H1 (cell line): Measurements from ENCODE around the gene CDRT4. TPM values are rescaled to one million over a fixed set of nuclear protein-coding genes. Genes with fewer than 3 reads are reported as not detected.

Experiments used
- CTCF ChIA-PET: fragments of 300-600 bp; sonication (Branson Sonifier 250); formaldehyde crosslinking; loops from one replicate; lab custom pipeline; 2021; ENCODE audit not compliant: partially characterized antibody; lab: Charles Lee
- POLR2A ChIA-PET: fragments of 300-600 bp; sonication (Branson Sonifier 250); formaldehyde crosslinking; loops from one replicate; lab custom pipeline; 2021; ENCODE audit warnings: inconsistent platforms; ENCODE audit not compliant: partially characterized antibody; lab: Charles Lee
- DNase-seq, 2 experiments: peaks; one replicate each; pipeline versions ENCODE4 v3.0.0 to v3.0.0-alpha.2; 2010 to 2022; ENCODE audit warnings: low spot score in 2 of 2, low read depth in 1 of 2, mixed read lengths in 1 of 2
- FAIRE-seq: peaks from 2 replicates; lab custom pipeline; 2011; peaks lifted over from hg19 to GRCh38; lab: Jason Lieb, UNC
- H2AFZ ChIP-seq: 2 replicates; pipeline ENCODE4 v1.8.1; 2012; ENCODE audit warnings: low read length, inconsistent platforms
- H2AK5ac ChIP-seq: 2 replicates; pipeline ENCODE4 v1.6.1; 2013; ENCODE audit warnings: low read depth, low read length
- H2BK120ac ChIP-seq: replicated peaks from 2 replicates; pipeline ENCODE3; 2013; ENCODE audit warnings: low read depth, low read length, inconsistent platforms
- H2BK12ac ChIP-seq: 2 replicates; pipeline ENCODE4 v1.6.1; 2013; ENCODE audit warnings: low read depth, low read length
- H2BK15ac ChIP-seq: 2 replicates; pipeline ENCODE4 v1.6.1; 2013; ENCODE audit warnings: low read length
- H2BK20ac ChIP-seq: 2 replicates; pipeline ENCODE4 v1.6.1; 2013; ENCODE audit warnings: low read length
- H2BK5ac ChIP-seq: 2 replicates; pipeline ENCODE4 v1.6.1; 2013; ENCODE audit warnings: low read depth, low read length
- H3K14ac ChIP-seq: 2 replicates; pipeline ENCODE4 v1.6.1; 2013; ENCODE audit warnings: inconsistent platforms; ENCODE audit not compliant: insufficient read length
- H3K18ac ChIP-seq: 2 replicates; pipeline ENCODE4 v1.6.1; 2013; ENCODE audit warnings: low read length; ENCODE audit errors: extremely low read depth
- H3K23ac ChIP-seq: 2 replicates; pipeline ENCODE4 v1.6.1; 2013; ENCODE audit warnings: inconsistent platforms; ENCODE audit not compliant: insufficient read length
- H3K23me2 ChIP-seq: 2 replicates; pipeline ENCODE4 v1.6.1; 2013; ENCODE audit warnings: low read depth, low read length
- H3K27ac ChIP-seq: 2 replicates; pipeline ENCODE4 v1.6.1; 2011; ENCODE audit warnings: low read depth, low read length, inconsistent platforms
- H3K27me3 ChIP-seq, 4 experiments: replicated peaks in 1 of 4; 1 replicate in 1 of 4; 2 replicates in 3 of 4; pipeline versions ENCODE4 v1.6.1 to v1.8.1; 2011 to 2013; ENCODE audit warnings: low read length in 3 of 4, mild to moderate bottlenecking in 3 of 4, inconsistent platforms in 2 of 4, mixed read lengths in 2 of 4, moderate library complexity in 1 of 4; ENCODE audit not compliant: control insufficient read depth in 3 of 4, insufficient read depth in 3 of 4; ENCODE audit errors: extremely low read depth in 1 of 4
- H3K36me3 ChIP-seq, 4 experiments: 2 replicates each; pipeline versions ENCODE4 v1.6.1 to v1.8.1; 2011 to 2013; ENCODE audit warnings: mild to moderate bottlenecking in 4 of 4, low read length in 3 of 4, moderate library complexity in 2 of 4, control low read depth in 1 of 4, inconsistent platforms in 1 of 4; ENCODE audit not compliant: insufficient read depth in 4 of 4, control insufficient read depth in 2 of 4
- H3K4ac ChIP-seq: replicated peaks from 2 replicates; pipeline ENCODE3; 2013; ENCODE audit warnings: low read length, low read depth, mixed read lengths, inconsistent platforms; ENCODE audit not compliant: insufficient read length
- H3K4me1 ChIP-seq, 4 experiments: replicated peaks in 1 of 4; 1 replicate in 1 of 4; 2 replicates in 3 of 4; pipeline versions ENCODE4 v1.6.1 to v1.8.1; 2011 to 2013; ENCODE audit warnings: low read length in 3 of 4, inconsistent platforms in 2 of 4, mixed read lengths in 1 of 4; ENCODE audit not compliant: insufficient read depth in 4 of 4, control insufficient read depth in 3 of 4
- H3K4me2 ChIP-seq, 2 experiments: 2 replicates each; pipeline versions ENCODE4 v1.6.1 to v1.8.1; 2011 to 2013; ENCODE audit warnings: low read depth in 2 of 2, low read length in 2 of 2, control low read depth in 1 of 2, inconsistent platforms in 1 of 2, mild to moderate bottlenecking in 1 of 2; ENCODE audit not compliant: insufficient read depth in 1 of 2
- H3K4me3 ChIP-seq, 4 experiments: fragments of 200-600, 300-600 bp in 1 of 4; sonication (generic), shearing (Covaris generic), sonication (Bioruptor Twin) in 1 of 4; 2 replicates each; pipeline versions ENCODE4 v1.5.1 to v1.8.1; 2011 to 2016; ENCODE audit warnings: low read length in 4 of 4, low read depth in 3 of 4, control low read depth in 2 of 4, inconsistent platforms in 2 of 4, mild to moderate bottlenecking in 2 of 4, mixed read lengths in 1 of 4, moderate library complexity in 1 of 4; ENCODE audit not compliant: insufficient read depth in 2 of 4; ENCODE audit errors: extremely low read depth in 1 of 4
- H3K56ac ChIP-seq: replicated peaks from 2 replicates; pipeline ENCODE3; 2013; ENCODE audit warnings: low read depth, mild to moderate bottlenecking, mixed read lengths, low read length, inconsistent platforms; ENCODE audit not compliant: insufficient read length
- H3K79me1 ChIP-seq: 2 replicates; pipeline ENCODE4 v1.6.1; 2013; ENCODE audit warnings: low read depth, low read length, control low read depth
- H3K79me2 ChIP-seq, 2 experiments: 2 replicates each; pipeline versions ENCODE4 v1.6.1 to v1.8.1; 2012 to 2013; ENCODE audit warnings: low read length in 2 of 2, mild to moderate bottlenecking in 2 of 2, inconsistent platforms in 1 of 2; ENCODE audit not compliant: insufficient read depth in 2 of 2, control insufficient read depth in 1 of 2
- H3K9ac ChIP-seq, 4 experiments: replicated peaks in 1 of 4; 1 replicate in 1 of 4; 2 replicates in 3 of 4; pipeline versions ENCODE4 v1.6.1 to v1.8.1; 2011 to 2013; ENCODE audit warnings: low read depth in 3 of 4, low read length in 3 of 4, control low read depth in 2 of 4, mild to moderate bottlenecking in 2 of 4, moderate library complexity in 2 of 4, inconsistent platforms in 1 of 4; ENCODE audit errors: extremely low read depth in 1 of 4
- H3K9me3 ChIP-seq, 2 experiments: 2 replicates each; pipeline versions ENCODE4 v1.6.1 to v1.8.1; 2012 to 2013; ENCODE audit warnings: mild to moderate bottlenecking in 2 of 2, moderate library complexity in 2 of 2, control low read depth in 1 of 2, inconsistent platforms in 1 of 2, low read depth in 1 of 2, low read length in 1 of 2, mixed read lengths in 1 of 2; ENCODE audit not compliant: insufficient read depth in 2 of 2
- H4K20me1 ChIP-seq, 2 experiments: replicated peaks in 1 of 2; 2 replicates each; pipeline versions ENCODE3 to v1.8.1; 2011 to 2013; ENCODE audit warnings: inconsistent platforms in 2 of 2, low read length in 2 of 2, mild to moderate bottlenecking in 1 of 2; ENCODE audit not compliant: insufficient read depth in 2 of 2, control insufficient read depth in 1 of 2
- H4K5ac ChIP-seq: 2 replicates; pipeline ENCODE4 v1.6.1; 2013; ENCODE audit warnings: low read length, low read depth, mixed read lengths, inconsistent platforms; ENCODE audit not compliant: insufficient read length
- H4K8ac ChIP-seq: 2 replicates; pipeline ENCODE4 v1.8.0; 2013; ENCODE audit warnings: mild to moderate bottlenecking, moderate library complexity, low read length, inconsistent platforms; ENCODE audit not compliant: insufficient read depth; ENCODE audit errors: extremely low read depth
- H4K91ac ChIP-seq: replicated peaks from 2 replicates; pipeline ENCODE3; 2013; ENCODE audit warnings: low read length, mixed read lengths, inconsistent platforms; ENCODE audit not compliant: insufficient read length
- BACH1 ChIP-seq: IDR thresholded peaks from 2 replicates; pipeline ENCODE4 v1.6.1; 2012; ENCODE audit warnings: low read length, improper control_type of control experiment
- CBX5 ChIP-seq: fragments of 300-800, 300-1000 bp; sonication (generic); IDR thresholded peaks from 2 replicates; pipeline ENCODE4 v1.7.1; 2016; ENCODE audit warnings: antibody characterized with exemption, low read length, low read depth
- CTBP2 ChIP-seq: IDR thresholded peaks from 2 replicates; pipeline ENCODE4 v1.7.0; 2011; ENCODE audit warnings: borderline replicate concordance, mild to moderate bottlenecking, moderate library complexity, mixed read lengths, low read length; ENCODE audit not compliant: insufficient read depth, insufficient read length
- EGR1 ChIP-seq: IDR thresholded peaks from 2 replicates; pipeline ENCODE4 v1.6.1; 2011; ENCODE audit warnings: low read depth, low read length, borderline replicate concordance
- HDAC6 ChIP-seq: IDR thresholded peaks from one replicate; pipeline ENCODE4 v1.7.1; 2012; ENCODE audit warnings: low read depth, mild to moderate bottlenecking, inconsistent platforms, low read length, moderate library complexity
- NANOG ChIP-seq: IDR thresholded peaks from 2 replicates; pipeline ENCODE4 v1.6.1; 2011; ENCODE audit warnings: low read length, low read depth, mild to moderate bottlenecking, inconsistent platforms; ENCODE audit not compliant: insufficient read depth, poor library complexity, severe bottlenecking
- WGBS, 2 experiments: shearing (Covaris generic) in 1 of 2; methylation state at CpG; one replicate each; pipeline versions ENCODE4 v1.1.6 to v1.1.7; 2013 to 2015; ENCODE audit warnings: low lambda C conversion rate in 2 of 2, mixed read lengths in 2 of 2, inconsistent platforms in 1 of 2, low coverage in 1 of 2, missing lambda C conversion rate in 1 of 2; ENCODE audit not compliant: insufficient replicate concordance in 2 of 2, insufficient coverage in 1 of 2, insufficient read length in 1 of 2; ENCODE audit errors: extremely low coverage in 1 of 2, missing lambda C conversion rate in 1 of 2; 5-methylcytosine and 5-hydroxymethylcytosine counted together
- polyA plus RNA-seq, 7 experiments: library from polyadenylated mRNA; depleted of rRNA in 3 of 7; stranded (reverse) in 5 of 7; unstranded in 2 of 7; fragments of >200 nt in 5 of 7; fragments of 200-250 nt in 2 of 7; gene quantifications; 1 replicate in 5 of 7; 2 replicates in 1 of 7; 4 replicates in 1 of 7; pipeline versions ENCODE4 v1.2.1 to v1.2.3, GENCODE V29; 2011 to 2013; ENCODE audit warnings: missing spikeins in 2 of 7, mixed read lengths in 2 of 7
- total RNA-seq: library from RNA; stranded (reverse); fragmentation: NEBNext Ultra II Directional; extraction: Animal tissue kit (Norgen Biotek cat#: 25700); gene quantifications from 2 replicates; pipeline ENCODE4 v1.2.1, GENCODE V29; 2021

CDRT4 gene
- total and polyA plus RNA-seq, 2 of the 8 experiments (the other 6 are each of a cell fraction or from before 2014, with no cell fraction given) = 2.6 to 5.6 TPM

DNA sequence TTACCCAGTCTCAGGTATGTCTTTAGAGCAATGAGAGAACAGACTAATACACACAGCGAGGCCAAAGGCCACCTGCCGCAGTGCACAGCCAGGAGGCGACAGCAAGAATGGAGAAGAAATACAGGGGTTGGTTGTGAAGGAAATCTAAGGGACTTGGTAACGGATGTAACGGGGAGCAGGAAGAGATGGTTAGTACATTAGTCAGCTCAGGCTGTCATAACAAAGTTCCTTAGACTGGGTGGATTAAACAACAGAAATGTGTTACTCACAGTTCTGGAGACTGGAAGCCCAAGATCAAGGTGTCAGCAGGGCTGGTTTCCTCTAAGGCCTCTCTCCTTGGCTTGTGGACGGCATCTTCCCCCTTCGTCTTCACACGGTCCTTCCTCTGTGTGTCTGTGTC lies 48.7 kb upstream of the CDRT4 start:
- Histone ChIP-seq H4K8ac (no peak overlapping the region), H3K4me3 (no peak overlapping the region), H3K18ac (no peak overlapping the region), H2BK12ac (no peak overlapping the region), H3K4me1 (no peaks in the 10 kb centered on the region), H3K27me3 (no peaks in the 10 kb centered on the region), H2AFZ (no peak overlapping the region), H3K14ac (no peak overlapping the region), H3K79me1 (peaks cover 2% of the 10 kb centered on the region; the same call in 1 of the 2 replicates), H3K56ac (no peak overlapping the region), H3K79me2 (no peaks in the 10 kb centered on the region), H4K5ac (no peak overlapping the region), H3K23me2 (no peaks in the 10 kb centered on the region), H2BK120ac (no peak overlapping the region), H2BK20ac (no peak overlapping the region), H2BK5ac (no peak overlapping the region), H3K23ac (no peak overlapping the region), H4K20me1 (peaks cover 0 to 3% of the 10 kb centered on the region in 2 experiments), H2BK15ac (no peak overlapping the region), H2AK5ac (no peak overlapping the region), H3K4me2 (no peak overlapping the region), H4K91ac (no peak overlapping the region), H3K9me3 (no peaks in the 10 kb centered on the region), H3K27ac (no peak overlapping the region), H3K4ac (no peak overlapping the region), H3K36me3 (peaks cover 0 to 18% (median 13%) of the 10 kb centered on the region in 4 experiments; a peak in 5 of 8 replicates), H3K9ac (no peak overlapping the region)
- no peak for DNase-seq
- ChIA-PET POLR2A (interaction anchor here (0.6 kb wide), 1 partner anchor 331 kb away, joined by 3 read pairs; no protein-coding TSS in a partner anchor), CTCF (no interaction called here)
- FAIRE-seq = no peak
- TF ChIP-seq CTBP2 (no peak), EGR1 (no peak), NANOG (no peak), CBX5 (no peak), HDAC6 (no peak), BACH1 (no peak)
- 90% methylated on average over 8 of the region's 8 CpGs; no CpG with 5 or more reads in 1 of the 2 experiments for WGBS, 2 experiments
